ENCODE measurements around the gene PRPF4.
A peak's percentile ranks its signal among the peaks of the same experiment; 100 is the strongest.
"Not testable (repeated sequence)": the region's sequence is repeated elsewhere in the genome, so short reads cannot be mapped to it uniquely, and the experiment has no call there.

PRPF4 gene

GRCh38 chr9:113275157-113276131, at the start of gene PRPF4, which contains the start of gene CDC26:
PRPF4 (plus strand) TSS chr9:113275658; CDS start chr9:113275744, 86 bp downstream.
CDC26 (minus strand) TSS chr9:113275572; CDS start chr9:113272507, 3,065 bp downstream.
- DNase-seq = peak; percentile 95

DNA sequence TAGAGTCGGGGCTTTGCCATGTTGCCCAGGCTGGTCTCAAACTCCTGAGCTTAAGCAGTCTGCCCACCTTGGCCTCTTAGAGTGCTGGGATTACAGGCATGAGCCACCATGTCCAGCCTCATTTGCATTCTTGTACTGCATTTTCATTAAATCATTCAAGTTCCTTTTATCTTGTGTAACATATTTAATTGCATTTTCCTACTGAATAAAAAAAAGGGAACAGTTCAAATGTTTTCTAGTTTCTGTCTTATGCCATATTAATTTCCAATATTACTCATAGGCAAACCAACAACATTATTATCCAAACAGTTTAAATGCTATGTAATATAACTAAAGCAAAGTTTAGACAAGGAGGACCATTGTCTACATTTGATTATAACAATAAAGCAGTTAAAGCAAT, 48.0 kb upstream of the PRPF4 start:
- DNase-seq = no peak

DNA sequence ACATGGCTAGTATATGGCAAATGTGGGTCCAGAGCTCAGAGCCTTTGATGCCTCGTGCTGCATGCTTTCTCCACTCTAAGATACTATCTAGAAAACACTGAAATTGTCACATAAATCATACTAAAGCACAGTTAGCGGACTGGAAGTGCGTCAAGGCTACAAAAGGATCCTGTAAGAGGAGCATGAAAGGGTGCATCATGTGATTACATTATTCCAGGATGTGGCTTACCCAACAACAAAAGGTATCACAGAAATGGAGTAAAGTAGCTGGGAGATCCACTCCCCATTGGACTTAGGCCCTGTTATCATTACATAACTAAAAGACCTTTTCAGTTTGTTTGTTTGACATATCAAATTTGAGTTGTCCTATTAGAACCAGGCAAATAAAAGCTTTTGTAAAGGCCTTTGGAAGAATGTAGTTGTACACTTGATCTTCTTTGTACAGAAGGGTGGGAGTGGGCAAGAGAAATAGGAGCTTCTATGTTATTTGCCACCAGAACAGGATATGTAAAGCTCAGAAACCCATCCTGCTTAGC, 47.3 kb upstream of the PRPF4 start:
- DNase-seq = no peak

DNA sequence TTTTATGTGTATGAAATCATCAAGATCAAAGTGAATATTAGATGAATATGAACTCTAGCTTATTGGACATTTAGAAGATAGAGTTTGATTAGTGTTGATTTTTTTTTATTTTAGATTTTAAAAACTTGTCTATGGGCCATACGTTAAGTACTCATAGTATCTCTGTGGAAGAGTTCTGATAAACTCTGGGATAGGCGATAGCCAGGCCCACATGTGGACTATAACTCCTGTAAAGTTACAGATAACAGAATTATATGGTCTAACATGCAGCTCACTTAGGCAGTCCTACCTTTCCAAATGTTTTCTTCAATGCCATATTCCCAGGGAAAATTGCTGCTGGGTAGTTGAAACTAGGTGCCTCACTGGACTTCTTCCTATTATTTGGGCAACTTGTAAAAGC, 43.8 kb upstream of the PRPF4 start:
- DNase-seq = no peak

DNA sequence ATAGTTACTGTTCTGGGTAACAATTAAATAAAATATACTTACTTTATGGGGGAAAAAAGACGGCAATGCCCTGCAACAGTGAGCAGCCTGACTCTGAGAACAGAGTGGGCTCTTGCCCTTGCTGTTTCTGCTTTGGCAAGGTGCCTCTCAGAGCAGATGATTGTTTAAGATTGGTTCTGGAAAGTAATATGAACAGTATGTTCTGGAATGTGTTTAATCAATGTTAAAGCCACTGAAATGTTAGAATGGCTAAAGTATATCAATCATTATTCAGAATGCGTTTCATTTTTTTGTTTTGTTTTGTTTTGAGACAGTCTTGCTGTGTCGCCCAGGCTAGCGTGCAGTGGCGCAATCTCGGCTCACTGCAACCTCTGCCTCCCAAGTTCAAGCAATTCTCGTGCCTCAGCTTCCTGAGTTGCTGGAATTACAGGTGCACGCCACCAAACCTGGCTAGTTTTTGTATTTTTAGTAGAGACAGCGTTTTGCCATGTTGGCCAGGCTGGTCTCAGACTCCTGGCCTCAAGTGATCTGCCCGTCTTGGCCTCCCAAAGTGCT, 39.7 kb upstream of the PRPF4 start:
- DNase-seq = not testable (repeated sequence)

- DNase-seq = no peak
Measured at GRCh38 chr9:113237026-113237425, 38.4 kb upstream of the PRPF4 start.

GRCh38 chr9:113238202-113238858, 37.1 kb upstream of the PRPF4 start:
- DNase-seq = no peak

- DNase-seq = no peak
Measured at GRCh38 chr9:113238859-113239232, 36.6 kb upstream of the PRPF4 start.

- DNase-seq = no peak
Measured at GRCh38 chr9:113241161-113241560, 34.3 kb upstream of the PRPF4 start.

DNA sequence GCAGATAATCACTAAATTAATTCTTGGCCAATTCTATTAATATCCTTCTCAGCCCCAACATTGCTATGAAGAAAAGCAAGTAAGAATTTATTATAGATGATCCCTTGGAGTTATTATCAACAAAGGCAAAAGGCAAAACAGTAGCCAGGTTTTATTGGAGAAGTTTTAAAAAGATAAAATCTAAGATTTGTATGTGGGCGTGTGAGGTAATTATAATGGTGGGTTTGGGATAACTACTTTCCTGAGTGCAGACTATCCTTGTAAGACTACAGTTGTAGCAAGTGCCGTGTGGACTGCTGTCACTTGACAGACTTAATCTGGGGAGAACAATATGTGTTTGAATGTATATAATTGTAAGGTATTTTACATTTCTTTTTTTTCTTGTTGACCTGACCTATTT, 30.9 kb upstream of the PRPF4 start:
- no peak for DNase-seq

GRCh38 chr9:113245894-113246293, 29.6 kb upstream of the PRPF4 start:
- no peak for DNase-seq

- no peak for DNase-seq
Measured at GRCh38 chr9:113246928-113247327, 28.5 kb upstream of the PRPF4 start.

DNA sequence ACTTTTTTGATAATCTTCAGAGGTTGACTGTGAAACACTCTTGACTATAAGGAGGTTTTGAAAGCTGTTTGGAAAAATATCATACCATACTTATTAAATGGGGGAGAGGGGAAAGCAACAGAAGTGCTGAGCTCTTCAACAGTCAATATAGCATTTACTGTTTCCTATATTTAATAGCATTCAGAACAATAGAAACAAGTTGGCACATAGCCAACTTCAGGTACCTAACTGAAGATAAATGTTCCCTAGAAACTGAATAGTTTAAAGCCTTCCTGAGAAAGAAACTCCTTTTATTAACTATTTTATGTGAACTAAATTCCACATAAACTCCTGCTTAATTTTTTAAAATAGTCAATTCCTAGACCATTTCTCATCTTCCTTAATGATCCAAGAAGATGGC, 27.8 kb upstream of the PRPF4 start:
- no peak for DNase-seq

GRCh38 chr9:113249661-113250060, 25.8 kb upstream of the PRPF4 start:
- not testable (repeated sequence) for DNase-seq

DNA sequence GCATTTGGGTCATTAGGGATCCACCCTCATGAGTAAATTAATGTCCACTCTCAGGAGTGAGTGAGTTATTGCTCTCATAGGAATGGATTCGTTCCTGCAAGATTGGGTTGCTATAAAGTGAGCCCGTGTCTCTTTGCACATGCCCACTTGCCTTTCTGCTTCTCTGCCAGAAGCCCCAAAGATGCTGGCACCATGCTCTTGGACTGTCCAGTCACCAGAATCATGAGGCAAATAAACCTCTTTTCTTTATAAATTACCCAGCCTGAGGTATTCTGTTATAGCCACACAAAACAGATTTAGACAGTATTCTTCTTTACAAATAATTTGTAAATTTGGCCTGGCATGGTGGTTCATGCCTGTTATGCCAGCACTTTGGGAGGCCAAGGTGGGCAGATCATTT, 24.7 kb upstream of the PRPF4 start:
- no peak for DNase-seq

DNA sequence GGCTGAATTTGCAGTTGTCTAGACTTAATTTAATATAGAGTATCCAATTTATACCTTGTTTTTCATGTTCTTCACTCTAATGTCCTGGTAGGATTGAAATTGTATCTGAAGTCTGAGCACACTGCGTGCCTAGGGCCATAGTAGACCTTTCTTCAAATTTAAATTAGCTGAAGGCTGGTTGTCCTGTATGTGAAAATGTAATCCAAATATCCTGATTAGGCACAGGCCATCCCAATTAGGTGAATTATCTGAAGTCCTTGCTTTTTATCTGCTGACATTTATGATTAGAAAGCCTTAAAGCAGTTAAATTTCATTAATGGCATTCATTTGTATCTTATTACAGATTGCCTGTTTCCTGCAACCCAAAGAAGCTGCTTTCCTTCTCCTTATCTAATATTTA, 20.5 kb upstream of the PRPF4 start:
- DNase-seq = no peak

DNA sequence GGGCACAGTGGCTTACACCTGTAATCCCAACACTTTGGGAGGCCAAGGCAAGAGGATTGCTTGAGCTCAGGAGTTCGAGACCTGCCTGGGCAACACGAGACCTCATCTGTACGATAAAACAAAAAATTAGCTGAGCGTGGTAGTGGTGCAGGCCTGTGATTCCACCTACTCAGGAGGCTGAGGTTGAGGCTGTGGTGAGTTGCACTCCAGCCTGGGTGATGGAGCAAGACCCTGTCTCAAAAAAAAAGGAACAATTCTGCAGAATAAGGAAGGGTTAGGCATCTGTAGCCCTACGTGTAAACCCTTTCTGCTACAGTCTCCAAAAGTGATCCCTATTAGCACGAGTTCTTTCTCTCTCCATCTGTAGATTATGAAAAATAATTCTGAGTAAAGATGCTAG, 20.0 kb upstream of the PRPF4 start:
- DNase-seq = no peak

DNA sequence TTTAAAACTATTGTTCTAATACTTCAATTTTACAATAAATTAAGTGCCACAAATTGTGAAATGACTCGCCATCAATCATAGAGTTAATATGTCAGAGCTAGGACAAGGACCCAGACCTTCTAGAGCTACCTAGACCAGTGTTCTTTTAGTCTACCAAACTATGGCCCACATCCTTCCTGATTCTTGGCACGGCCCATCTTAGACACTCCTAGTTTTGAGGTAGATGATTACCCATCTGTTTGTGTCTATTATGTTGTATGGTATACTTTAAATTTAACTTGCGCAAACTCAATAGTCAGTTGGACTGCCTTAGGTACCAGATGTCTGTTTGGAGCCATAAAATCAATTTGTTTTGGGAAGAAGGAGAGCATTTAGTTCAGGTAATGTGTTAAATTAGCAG, 17.6 kb upstream of the PRPF4 start:
- DNase-seq = no peak

DNA sequence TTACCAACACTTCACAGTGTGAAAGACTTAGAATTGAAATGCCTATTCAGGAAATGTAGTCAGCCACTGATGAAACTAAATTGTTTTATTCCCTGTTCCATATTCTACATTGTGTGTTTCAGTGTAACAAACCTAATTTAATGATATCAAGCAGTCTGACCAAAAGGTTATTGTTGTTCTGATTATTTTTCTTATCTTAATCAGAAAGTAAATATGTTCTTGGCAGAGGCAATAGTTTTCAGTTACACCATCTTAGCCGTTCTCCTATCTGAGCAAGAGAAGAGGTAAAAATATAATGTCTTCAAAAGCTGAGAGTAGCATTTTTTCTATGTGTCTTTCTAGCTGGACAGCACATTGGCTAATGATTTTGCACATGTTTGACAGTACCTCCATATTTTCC, 17.2 kb upstream of the PRPF4 start:
- no peak for DNase-seq

DNA sequence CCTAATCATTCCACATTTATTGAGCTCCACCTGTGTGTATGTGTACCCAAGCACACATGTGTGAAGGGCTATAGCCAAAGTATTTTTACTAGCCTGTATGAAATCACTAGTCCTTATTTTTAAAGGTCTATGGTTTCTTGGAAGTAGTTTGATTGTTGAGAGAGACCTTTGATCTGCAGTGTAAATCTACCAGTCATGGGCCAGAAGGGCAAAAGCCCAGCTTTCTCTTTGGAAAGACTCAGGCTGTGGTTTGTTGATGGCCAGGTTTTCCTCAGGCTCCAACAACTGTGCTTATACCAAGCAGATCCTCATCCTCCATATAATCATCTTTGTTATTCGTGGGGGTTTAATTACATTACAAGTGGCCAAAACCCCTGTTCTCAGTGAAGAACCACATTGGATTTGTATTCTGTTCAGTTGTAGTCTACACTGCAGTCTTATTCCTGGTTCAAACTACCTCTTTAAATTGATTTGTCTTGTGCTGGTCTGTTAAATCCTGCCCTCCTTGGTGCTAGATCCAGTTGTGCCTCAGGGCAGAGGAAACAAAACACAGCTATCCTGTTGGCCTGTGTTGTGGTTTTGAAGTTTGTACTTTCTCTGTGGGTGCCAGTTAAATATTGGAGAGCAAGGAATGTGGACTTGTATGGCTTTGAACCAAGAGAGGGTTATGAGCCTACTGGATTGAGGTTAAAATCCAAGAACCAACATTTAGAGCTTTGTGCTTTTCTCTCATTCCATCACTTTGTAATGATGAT, 13.4 kb upstream of the PRPF4 start:
- DNase-seq = no peak

GRCh38 chr9:113266174-113266573, 9.3 kb upstream of the PRPF4 start:
- no peak for DNase-seq

GRCh38 chr9:113267911-113268566, 7.4 kb upstream of the PRPF4 start:
- no peak for DNase-seq
